GM23248 (cell line): ENCODE data around the gene KRT15.

Source experiments
- EZH2 ChIP-seq: fragments of 200-600 bp; sonication (generic); IDR thresholded peaks from 2 replicates; pipeline ENCODE4 v1.6.1; 2018; ENCODE audit warnings: antibody characterized with exemption, mild to moderate bottlenecking; ENCODE audit not compliant: insufficient read depth, poor library complexity, severe bottlenecking
- EZH2phosphoT487 ChIP-seq: fragments of 200-600 bp; sonication (generic); IDR thresholded peaks from 2 replicates; pipeline ENCODE4 v1.6.1; 2018; ENCODE audit warnings: antibody characterized with exemption, moderate library complexity, mild to moderate bottlenecking, low read depth; ENCODE audit not compliant: insufficient read depth

DNA sequence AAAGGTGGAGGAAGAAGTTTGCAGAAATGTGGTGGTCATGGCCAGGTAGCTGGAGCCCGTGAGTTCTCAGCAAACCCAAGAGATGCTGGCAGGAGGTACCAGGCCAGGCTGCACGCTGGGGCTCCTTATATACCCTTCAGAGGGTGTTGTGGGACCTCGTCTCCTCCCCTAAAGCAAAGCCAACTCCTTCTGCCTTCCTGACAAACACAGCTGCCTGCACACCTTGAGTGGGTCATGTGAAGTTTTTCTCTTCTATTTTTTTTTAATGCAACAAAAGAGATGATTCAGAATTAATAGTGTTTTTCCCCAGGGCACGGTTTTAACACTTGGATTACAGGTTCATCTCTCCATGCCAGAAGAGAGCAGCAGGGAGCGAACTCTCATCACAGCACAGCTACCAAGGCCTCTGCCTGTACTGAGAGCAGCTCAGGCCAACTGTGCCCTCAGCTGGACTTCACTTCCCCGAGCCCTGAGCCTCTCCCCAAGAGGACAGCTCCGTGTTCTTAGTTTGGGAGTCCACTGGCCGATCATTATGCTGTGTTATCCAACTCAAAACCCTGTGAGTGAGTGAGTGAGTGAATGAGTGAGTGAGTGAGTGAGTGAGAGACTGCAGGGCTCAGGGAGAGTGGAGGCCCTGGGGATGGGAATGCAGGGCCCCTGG lies at the start of gene KRT15:
- TF ChIP-seq EZH2 (no peak), EZH2phosphoT487 (no peak)
